Middle frontal gyrus (tissue), 1 donor: ENCODE results near the gene OGFOD3.
"Not testable (repeated sequence)": the region's sequence is repeated elsewhere in the genome, so short reads cannot be mapped to it uniquely, and the experiment has no call there.

Experiments
- DNase-seq: peaks from one replicate; pipeline ENCODE4 v3.0.0-alpha.2; 2015; ENCODE audit warnings: low spot score; ENCODE audit errors: extremely low spot score

OGFOD3 gene

GRCh38 chr17:82388223-82388921 lies 30.0 kb downstream of the OGFOD3 start:
- DNase-seq, result no peak

- DNase-seq, result no peak
Observed at GRCh38 chr17:82387705-82388106, 30.7 kb downstream of the OGFOD3 start.

DNA sequence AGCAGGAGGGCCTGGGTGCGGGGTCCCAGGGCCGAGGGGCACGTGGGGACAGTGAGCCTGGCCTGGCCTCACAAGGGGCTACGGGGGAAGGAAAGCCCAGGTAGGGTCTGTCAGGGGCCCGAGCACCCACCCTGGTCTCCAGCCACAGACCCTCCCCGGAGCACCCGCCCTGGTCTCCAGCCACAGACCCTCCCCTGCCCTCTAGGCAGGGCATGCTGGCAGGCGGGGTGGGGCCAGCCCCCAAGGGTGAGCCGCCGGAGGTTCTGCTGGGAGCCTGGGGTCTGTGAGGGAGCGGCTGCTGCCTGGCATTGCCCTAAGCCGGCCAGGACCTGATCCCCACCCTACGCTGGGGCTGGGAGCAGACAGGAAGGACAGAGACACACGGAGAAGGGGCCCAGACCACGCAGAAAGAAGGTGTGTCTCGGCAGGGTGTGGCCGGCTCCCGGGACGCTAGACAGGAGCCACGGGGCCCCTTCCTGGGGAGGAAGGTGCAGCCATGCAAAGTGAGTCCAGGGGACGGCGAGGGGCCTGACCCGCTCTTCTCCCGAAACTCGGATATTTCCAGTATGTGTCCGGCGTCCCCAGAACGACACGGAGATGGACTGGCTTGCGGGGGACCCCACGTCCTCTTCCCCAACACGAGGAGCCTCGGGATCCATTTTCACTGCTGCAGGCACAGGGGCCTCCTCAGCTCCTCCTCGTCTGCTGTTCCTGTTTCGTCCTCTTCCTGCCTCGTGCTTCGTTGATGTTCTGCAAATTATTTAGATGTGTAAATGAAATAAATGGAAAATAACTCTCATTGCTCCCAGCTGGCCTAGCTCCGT lies 31.3 kb downstream of the OGFOD3 start:
- DNase-seq, result no peak

DNA sequence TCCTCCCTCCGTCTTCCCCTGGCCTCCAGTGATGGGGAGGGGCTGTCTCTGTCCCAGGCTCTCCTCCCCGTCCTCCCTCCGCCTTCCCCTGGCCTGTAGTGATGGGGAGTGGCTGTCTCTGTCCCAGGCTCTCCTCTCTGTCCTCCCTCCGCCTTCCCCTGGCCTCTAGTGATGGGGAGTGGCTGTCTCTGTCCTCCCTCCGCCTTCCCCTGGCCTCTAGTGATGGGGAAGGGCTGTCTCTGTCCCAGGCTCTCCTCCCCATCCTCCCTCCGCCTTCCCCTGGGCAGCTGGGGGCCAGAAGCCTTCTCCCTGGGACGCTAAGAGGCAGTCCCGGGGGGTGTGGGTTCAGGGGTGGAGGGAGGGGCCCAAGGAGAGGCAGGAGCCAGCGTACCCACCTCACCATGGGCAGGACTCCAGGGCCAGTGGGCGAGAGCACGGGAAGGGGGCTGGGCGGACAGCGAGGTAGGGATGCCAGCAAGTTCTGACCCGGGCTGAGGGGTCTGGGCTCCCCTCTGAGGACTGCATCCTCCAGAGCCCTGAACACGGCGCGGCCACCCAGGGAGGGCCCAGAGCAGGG lies 32.0 kb downstream of the OGFOD3 start:
- DNase-seq, result no peak

DNA sequence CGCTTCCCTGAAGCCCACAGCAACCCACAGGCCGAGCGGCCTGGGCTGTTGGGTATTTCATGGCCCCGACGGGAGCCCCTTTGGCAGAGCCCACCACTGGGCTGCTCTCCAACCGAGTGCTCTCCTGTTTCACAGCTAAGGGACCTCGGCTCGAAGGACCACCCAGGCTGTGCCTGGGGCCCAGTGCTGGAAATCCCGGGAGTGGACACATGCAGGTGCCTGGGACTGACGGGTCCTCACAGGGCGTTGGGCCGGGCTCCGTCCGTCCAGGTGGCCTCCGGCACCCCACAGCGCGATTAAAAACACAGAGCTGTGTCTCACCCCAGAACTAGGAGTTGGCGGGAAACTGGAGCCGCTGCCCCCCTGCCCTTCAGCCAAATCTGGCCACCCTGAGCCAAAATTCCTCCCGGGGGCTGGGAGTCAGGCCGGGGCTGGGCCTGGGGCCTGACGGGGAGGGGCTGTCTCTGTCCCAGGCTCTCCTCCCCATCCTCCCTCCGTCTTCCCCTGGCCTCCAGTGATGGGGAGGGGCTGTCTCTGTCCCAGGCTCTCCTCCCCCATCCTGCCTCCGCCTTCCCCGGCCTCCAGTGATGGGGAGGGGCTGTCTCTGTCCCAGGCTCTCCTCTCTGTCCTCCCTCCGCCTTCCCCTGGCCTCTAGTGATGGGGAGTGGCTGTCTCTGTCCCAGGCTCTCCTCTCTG lies 32.7 kb downstream of the OGFOD3 start:
- DNase-seq, result no peak

DNA sequence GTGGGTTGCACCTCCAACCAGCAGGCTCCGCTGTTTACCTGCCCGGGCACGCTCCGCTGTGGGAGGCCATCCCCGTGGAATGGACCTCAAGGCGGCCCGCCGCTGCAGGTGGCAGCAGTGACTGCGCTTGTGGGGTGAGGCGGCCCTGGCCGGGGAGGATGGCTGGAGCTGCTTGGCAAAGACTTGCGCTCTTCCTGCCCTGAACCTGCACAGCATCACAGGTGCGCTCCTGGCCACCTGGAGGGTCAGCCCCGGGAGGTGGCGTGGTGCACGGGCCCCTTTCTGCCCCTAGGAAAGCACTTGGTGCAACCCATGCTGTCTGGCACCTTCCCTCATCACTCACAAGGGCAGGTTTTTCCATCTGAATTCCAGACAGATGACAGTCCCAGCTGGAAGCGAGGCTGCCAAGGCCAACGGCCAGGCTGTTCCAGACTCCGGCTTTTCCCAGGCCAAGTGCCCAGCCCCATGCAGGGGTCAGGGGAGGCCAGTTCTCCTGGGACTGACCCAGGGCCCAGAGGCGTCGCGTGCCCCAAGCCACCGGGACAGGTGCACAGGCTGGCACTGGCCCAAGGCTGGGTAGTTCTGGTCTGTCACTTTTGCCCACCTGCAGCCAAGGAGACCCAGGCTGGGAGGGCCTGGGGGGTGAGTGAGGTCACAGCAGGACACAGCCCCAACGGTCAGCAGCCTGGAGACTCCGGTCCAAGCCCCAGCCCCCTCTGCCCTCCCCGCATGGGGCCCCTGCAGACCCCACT lies 33.5 kb downstream of the OGFOD3 start:
- no peak for DNase-seq

DNA sequence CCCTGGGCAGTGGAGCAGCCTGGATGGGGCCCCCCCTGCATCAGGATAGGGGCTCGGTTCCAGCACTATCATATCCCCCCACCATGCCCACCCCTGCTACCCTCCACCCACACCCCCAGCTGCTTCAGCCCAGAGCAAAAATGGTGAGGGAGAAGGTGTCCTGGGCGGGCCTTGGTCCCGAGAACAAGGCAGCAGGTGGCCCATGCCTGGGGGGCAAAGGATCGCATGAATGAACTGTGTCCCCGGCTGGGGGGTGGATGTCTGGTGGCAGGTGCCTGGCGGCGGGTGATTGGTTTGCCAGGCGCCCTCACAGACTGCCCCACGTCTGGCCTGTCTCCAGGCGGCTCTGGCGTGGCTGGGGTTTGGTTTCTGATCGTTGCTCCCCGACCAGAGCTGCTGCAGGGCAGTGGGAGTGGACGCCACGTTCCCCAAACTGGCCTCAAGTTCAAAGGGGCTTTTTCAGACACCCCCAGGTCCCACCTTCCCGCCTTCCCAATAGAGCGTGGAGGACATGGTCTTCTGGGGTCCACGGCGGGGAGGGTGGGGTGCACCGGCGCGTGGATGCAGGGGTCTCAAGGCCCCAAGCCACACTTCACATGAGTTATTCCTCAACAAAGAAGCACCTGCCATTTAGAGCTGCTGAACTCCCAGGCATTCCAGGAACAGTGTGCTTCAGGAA lies 34.2 kb downstream of the OGFOD3 start:
- no peak for DNase-seq

DNA sequence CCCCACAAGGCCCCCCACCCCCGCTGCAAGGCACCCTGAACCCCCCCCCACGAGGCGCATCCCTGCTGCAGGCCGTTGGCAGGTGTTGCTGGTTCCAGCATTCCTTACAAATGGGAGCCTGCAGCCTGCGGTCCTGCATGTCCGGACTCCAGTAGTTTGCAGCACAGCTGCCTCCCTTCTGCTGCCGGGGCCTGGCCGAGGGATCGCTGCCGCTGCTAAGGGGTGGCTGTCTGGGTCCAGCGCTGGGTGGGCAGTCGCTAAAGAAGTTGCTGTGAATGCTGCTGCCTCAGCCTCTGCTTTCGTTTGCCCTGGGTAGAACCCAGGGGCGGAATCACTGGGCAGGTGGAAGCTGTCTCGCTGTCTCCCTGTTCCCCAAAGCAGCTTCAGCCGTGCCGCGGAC lies 35.0 kb downstream of the OGFOD3 start:
- no peak for DNase-seq

DNA sequence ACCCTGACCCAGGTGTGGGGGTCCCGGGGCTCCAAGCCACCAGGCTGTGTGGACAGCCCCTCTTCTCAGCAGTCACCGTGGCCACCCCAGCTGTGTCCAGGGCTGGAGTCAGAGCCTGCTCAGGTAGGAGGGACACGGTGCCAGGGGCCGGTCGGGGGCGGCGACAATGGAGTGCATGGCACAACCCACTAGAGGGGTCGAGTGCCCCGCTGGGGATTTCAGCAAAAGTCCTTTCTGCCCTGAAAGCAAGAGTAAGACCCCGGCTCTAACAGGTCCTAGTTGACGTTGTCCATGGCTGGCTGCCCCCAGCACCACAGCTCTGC lies 35.5 kb downstream of the OGFOD3 start:
- DNase-seq, result no peak

DNA sequence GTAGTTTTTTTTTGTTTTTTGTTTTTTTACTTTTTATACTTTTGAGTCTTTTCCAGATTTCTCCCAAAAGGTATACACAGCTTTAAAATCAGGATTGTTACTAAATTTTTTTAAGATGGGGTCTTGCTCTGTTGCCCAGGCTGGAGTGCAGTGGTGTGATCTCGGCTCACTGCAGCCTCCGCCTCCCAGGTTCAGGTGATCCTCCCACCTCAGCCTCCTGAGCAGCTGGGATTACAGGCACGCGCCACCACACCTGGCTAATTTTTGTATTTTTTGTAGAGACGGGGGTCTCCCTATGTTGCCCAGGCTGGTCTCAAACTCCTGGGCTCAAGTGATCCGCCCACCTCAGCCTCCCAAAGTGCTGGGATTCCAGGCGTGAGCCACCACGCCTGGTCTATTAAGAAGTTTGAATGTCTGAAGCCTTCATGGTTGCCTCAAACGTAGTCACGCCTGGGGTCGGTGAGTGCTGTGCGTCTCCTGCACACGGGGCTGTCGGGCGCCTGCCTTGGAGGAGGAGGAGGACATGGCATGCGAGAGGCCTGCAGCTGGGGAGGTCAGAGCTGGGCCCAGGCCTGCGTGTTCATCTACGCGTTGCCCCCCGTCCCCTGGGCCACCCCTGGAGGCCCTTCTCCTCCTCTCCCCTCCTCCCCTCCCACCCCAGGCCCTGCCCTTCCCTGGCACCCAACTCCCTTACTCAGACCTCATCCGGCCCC lies 36.0 kb downstream of the OGFOD3 start:
- not testable (repeated sequence) for DNase-seq

- DNase-seq, result not testable (repeated sequence)
Observed at GRCh38 chr17:82381703-82382009, 36.7 kb downstream of the OGFOD3 start.

DNA sequence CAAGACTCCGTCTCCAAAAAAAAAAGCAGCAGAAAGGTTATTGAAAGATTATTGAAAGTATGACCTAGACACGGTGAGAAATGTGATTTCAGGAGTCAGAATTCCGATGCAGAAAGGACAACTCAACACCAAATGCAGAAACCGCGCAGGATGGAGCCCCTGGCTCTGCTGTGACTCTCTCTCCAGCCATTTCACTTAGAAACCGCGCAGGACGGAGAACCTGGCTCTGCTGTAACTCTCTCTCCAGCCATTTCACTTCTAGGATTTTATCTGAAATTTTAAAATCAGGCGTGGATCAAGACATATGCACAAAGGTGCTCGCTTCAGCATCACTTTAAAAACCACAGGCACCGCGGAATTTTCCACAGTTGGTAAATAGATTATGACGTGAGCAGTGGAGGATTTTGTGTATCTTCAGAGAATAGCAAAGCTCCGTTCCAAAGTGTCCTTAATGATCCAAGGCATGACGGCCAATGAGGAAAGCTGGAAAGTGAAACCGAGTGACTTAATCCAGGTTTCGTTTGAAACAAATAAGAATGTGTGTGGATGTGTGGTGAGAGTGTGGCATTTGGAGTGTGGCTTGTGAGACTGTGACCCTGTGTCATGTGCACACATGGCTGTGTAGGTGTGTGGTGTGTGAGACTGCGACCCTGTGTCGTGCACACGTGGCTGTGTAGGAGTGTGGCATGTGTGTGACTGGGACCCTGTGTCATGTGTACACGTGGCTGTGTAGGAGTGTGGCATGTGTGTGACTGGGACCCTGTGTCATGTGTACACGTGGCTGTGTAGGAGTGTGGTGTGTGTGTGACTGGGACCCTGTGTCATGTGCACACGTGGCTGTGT lies 37.3 kb downstream of the OGFOD3 start:
- DNase-seq, result peak; percentile 8

DNA sequence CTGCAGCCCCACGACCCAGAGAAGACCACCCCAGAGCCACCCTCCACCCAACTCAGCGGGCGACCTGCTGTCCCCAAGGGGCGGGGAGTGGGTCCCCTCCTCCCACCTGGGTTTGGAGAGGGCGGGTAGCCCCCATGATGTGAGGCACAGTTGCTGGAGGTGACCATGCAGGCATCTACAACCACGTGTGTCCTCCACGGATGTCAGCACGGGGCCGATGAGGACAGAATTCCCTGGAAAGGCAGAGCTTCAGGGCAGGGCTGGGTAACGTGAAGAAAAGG lies 39.7 kb downstream of the OGFOD3 start:
- DNase-seq, result no peak

- no peak for DNase-seq
Observed at GRCh38 chr17:82377924-82378740, 40.3 kb downstream of the OGFOD3 start.

DNA sequence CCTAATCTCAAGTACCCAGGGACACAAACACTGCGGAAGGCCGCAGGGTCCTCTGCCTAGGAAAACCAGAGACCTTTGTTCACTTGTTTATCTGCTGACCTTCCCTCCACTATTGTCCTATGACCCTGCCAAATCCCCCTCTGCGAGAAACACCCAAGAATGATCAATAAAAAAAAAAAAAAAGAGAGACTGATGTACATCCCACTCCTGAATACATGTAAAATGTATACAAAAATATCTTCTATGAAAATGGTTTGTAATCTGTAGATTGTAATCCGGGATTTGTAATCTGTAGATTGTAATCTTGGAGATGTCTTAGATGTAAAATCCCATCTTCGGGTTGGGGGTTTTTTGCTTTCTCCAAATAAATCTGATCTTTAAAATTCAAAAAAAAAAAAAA lies 41.1 kb downstream of the OGFOD3 start:
- not testable (repeated sequence) for DNase-seq

DNA sequence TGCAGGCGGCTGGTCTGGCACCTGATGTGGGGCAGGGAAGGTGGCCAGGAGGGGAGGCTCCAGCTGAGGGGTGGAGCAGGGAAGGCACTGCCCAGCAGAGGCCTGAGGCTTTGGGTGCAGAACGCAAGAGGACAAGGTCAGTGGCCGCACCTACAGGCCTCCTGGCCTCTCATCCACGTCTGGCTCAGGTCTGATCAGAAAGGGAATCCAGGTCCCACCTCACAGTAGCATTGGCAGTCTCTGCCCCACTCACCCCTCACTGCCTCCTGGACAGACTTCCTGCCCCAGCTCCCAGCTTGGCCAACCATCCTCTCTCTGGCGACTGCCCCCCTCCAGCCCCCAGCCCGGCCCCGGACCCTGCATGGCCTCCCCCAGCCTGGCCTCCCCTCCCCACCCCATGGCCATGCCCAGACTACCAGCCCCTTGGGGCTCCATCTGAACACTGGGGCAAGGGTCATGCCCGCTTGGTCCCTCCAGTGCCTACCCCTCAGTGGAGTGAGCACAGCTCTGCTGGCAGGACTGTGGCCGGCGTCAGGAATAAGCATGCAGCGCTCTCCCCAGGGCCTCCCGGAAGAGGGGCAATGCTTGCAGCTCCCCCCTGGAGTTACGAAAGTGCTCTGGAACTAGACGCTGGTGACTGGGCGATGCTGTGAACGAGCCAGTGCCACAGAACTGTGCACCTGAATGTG lies 42.2 kb downstream of the OGFOD3 start:
- no peak for DNase-seq

DNA sequence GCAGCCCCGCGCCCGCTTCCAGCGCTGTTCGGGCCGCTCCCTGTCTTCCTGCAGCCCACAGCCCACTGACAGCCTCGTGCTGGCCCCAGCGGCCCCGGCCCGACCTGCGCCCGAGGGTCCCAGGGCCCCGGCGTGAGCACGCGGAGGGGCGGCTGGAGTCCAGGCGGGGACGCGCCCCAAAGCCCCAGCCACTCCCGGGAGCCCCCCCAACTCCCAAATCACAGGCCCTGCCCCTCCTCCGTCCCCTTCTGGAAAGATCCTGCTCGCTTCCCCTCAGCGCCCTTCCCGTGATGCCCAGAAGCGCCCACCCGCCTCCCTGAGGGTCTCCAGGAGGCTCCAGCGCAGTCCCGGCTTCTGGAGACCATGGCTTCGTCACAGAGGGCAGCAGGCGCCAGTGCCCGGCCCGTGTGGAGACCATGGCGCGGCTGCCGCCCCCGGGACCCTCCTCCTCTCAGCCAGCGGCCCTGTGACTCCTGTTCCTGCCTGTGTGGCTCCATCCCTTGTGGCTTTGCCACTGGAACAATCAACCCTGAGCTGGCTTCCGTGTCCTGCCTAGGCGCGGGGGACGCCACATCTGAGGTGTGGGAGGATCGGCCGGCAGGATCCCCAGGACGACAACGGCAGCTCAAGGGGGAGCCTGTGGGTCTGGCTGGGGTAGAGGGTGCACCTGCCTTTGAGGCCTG lies 42.9 kb downstream of the OGFOD3 start:
- DNase-seq, result no peak
